ENCODE data around the gene TCF12.
"Not testable (repeated sequence)": the region's sequence is repeated elsewhere in the genome, so short reads cannot be mapped to it uniquely, and the experiment has no call there.

Gene TCF12

DNA sequence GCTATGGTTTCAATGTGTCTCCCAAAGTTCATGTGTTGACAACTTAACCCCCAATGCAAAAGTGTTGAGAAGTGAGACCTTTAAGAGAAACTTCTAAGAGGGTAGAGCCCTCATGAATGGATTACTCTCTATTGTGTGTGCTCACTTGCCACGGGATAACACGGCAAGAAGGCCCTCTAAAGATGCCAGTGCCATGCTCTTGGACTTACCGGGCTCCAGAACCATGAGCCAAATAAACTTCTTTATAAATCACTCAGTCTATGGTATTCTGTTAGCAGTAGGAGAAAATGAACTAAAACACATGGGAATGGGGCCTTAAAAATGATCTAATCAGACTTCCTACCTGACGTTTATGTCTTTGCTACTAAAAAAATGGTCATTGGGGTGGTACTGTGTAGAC lies 2.6 kb upstream of the TCF12 start:
- no peak for DNase-seq (ENCODE audit: low read depth in 3 of 3)

DNA sequence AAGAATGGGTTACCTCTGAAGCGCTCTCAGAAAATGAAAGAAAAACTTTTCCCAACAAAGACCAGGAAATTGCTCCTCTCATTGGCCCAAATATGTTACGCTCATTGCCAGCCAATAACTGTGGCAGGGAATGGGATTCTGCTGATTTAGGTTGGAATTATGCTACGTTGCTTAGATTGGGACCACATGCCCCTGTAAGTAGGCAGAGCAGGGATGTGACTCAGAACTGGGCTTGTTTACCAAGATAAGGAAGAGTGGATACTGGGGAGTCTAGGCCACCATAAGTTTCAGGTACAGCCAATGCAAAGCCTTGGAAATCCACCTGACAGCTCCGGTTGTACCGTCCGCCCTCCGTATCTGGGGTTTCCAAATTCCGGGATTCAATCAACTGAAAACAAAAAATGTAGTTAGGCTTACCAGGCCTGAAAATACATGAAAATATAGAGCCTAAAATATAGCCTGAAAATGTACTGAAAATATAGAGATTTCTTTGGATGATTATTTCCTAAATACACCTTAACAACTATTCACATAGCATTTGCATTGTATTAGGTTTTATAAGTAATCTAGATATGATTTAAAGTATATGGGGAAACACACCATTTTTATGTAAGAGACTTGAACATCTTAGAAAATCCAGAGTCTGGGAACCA lies 1.5 kb upstream of the TCF12 start:
- no peak for DNase-seq (ENCODE audit: low read depth in 3 of 3)

- no peak for DNase-seq (ENCODE audit: low read depth in 3 of 3)
These were observed 795 bp upstream of the TCF12 start for GRCh38 chr15:56917652-56918045.

DNA sequence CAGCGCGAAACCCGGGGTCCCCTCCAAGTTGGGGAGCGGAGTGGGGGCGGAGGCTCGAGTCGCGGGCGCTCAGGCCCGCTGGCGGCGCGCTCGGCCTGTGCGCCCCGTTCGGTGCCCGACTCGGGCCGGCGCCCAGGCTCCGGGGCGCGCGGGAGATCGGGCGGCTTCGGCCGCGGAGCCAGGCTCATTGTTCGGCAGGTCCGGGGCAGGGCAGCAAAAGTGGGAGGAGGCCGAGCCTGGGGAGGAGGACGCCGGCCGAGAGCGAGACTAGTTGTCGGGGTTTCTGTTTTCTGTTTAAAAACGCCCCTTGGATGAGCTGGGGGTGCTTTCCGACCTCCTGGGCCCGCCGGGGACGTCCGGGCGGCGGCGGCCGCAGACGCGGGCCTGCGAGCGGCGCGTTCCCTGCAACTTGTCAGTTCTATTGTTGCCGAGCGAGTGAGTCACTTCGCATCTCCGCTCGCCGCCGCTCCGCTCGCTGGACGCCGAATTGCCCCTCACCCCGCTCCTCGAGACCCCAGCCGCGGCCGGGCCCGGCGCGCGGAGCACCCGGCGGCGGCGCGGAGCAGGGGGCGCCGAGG lies 676 bp downstream of the TCF12 start:
- DNase-seq (ENCODE audit: low read depth in 3 of 3), result peak in 2 of 3 experiments; percentile 28 to 32

DNA sequence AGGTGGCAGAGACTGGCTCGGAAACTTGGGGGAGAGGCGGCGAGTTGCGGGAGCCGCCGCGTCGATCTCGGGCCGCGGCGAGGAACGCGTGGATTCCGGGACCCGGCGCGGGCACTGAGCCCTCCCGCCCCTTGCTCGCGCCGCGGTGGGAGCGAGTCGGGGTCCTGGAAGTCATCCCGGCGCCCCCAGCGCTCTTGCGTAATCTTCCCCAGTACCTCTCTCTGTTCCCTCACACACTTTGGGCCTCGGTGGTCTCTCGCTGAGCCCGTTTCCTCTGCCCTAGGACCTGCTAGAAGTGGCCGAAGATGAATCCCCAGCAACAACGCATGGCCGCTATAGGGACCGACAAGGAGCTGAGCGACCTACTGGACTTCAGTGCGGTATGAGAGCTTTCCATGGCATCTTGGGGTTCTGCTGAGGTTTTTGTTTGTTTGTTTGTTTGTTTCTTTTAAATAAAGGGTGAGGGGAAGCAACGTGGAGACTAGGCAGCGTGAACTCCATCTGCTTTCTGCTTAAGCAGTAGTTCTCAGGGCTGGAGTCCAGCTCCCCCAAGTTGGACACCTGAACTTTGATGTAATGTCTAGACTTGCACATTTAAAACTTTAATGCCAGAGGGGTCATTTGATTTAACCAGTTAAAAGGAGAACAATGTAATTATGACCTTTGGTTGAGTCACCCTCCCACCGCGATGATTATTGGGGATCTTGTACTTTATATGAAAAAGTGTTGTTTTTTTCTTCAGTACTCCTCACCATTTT lies 1.3 kb downstream of the TCF12 start:
- DNase-seq (ENCODE audit: low read depth in 3 of 3), result no peak

- no peak for DNase-seq (ENCODE audit: low read depth in 3 of 3)
These were observed 1.9 kb downstream of the TCF12 start for GRCh38 chr15:56920367-56920627.

DNA sequence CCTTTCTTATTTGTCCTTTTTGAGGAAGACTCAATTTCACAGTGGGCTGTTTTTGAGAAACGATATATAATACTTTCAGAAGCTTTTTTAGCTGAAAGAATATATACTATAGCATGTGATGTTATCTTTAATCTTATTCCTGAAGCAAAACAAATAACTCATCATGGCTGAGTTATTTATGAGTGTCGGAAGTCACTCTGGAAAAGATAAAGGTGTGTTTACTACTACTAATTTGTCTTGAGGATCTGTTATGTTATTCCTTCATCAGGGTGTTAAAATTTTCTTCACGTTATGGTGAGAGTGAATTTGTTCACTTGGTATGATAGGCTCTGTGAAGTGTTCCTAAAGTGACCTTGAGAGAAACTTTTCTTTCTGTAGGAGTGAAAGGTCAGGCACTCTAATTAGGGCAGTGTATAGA lies 4.7 kb downstream of the TCF12 start:
- no peak for DNase-seq (ENCODE audit: low read depth in 3 of 3)

- no peak for DNase-seq (ENCODE audit: low read depth in 3 of 3)
These were observed 9.4 kb downstream of the TCF12 start for GRCh38 chr15:56927816-56928215.

- DNase-seq (ENCODE audit: low read depth in 3 of 3), result no peak
These were observed 11.0 kb downstream of the TCF12 start for GRCh38 chr15:56929399-56929798.

DNA sequence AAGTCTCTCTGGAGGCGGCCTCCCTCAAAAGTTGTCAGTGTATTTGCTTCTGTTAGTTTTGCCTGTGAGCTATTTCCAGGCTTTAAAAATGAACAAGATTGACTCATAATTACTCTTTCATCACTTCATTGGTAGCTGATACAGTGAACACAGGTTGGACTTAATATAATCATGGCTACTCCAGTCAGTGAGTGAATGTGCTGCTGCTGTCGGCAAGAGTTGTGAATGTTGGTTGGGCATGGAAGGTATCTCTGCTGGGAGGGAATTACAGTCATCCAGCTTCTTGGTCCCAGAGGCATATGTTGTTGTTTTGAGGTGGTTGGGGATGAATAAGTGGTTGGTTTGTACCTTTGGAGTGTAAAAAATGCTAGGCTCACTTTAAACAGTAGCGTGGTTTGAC lies 11.5 kb downstream of the TCF12 start:
- DNase-seq (ENCODE audit: low read depth in 3 of 3), result no peak

DNA sequence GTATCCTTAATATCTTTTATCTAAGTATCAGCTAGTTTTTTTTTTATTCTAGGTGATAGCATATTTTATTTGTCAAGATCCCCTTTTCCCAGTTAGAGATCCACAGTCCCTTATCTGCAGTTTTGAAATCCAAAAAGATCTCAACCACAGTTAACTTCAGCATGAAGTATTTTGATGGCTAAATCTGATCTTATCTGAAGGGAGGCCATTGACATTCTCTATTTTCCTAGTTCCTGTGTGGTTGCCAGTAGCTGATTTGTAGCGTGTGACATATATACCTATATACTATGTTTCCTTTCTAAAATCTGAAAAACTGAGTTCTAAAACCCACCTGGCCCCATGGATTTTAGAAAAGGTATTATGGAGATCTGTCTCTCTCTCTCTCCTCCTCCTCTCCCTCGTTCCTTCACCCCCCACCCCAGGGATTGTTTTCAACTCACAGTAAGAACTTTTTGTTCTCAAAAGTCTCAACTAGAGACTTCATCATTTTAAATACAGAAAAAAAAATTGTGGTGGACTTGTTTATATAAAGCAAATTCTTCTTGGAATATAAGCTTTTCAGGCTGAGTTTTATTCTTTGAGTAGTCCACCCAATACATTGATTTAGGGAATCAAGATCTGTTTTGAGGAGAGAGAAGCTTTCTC lies 12.3 kb downstream of the TCF12 start:
- no peak for DNase-seq (ENCODE audit: low read depth in 3 of 3)

DNA sequence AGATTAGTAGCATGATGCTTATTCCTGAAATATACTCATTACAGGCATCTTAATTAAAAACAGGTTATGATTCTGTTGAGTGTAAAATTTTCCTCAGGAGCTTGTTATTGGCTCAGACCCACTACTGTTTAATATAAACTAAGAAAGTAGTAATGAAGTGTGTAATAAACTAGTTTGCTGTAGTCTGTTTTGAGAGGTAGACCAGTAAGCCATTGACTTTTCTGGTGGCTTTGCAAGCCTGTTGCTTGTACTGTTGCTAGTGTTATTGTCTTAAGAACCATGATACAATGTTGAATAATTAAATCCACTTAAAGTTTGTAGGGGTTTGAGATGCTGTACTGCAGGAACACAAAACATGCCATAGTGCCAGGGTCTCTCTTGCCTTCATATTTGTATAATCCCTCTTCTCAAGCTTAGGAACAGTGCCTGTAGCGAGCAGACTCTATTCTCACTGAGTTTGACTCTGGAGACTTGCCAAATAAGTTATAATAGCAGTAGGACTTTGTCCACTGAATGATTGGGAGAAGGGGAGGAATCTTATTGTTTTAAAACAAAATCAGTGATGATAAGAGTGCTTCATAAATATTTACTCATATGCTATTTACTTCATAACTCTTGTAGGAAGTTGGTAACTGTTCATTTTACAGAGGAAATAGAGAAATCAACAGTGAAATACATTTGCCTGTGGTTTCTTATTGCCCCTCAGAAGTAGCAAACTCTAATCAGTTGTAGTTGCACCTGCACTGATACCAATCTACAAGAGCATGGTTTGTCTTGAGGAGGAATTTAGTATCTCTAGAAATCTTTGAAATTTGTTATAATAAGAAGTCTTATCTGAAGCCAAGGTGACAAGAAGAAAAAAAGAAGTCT lies 13.4 kb downstream of the TCF12 start:
- no peak for DNase-seq (ENCODE audit: low read depth in 3 of 3)

DNA sequence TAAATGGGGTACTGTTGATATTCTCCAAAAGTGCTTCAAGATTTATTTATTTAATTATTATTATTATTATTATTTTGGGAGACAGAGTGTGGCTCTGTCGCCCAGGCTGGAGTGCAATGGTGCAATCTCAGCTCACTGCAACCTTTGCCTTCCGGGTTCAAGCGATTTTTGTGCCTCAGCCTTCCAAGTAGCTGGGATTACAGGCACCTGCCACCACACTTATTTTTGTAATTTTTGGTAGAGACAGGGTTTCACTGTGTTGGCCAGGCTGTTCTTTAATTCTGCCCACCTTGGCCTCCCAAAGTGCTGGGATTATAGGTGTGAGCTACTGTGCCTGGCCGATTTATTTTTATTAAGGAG lies 14.0 kb downstream of the TCF12 start:
- not testable (repeated sequence) for DNase-seq (ENCODE audit: low read depth in 3 of 3)

- no peak for DNase-seq (ENCODE audit: low read depth in 3 of 3)
These were observed 15.0 kb downstream of the TCF12 start for GRCh38 chr15:56933410-56933809.

DNA sequence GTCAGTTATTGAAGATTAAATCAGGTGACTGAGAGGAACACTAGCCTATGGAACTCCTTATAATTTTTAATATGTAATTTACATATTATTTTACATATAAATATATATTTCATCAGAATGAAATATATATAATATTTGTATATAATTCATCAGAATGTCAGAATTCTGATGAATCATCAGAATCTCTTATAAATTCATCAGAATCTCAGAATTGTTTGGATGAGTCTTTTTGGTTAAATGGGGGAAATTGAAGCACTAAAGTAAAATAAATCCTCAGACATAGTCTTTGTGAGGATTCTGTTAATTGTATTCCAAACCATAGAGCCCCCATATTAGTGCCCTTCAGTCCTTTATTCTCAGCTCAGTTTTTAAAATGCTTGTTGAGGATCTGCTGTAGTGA lies 15.4 kb downstream of the TCF12 start:
- no peak for DNase-seq (ENCODE audit: low read depth in 3 of 3)

GRCh38 chr15:56934269-56934668 lies 15.8 kb downstream of the TCF12 start:
- no peak for DNase-seq (ENCODE audit: low read depth in 3 of 3)

DNA sequence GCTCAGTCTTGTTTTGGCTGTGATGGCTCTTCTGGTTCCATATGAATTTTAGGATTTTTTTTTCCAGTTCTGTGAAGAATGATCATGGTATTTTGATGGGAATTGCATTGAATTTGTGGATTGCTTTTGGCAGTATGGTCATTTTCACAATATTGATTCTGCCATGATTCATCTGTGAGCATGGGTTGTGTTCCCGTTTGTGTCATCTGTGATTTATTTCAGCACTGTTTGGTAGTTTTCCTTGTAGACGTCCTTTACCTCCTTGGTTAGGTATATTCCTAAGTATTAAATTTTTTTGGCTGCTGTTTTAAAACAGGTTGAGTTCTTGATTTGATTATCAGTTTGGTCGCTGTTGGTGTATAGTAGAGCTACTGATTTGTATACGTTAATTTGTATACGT lies 18.5 kb downstream of the TCF12 start:
- DNase-seq (ENCODE audit: low read depth in 3 of 3), result no peak

- no peak for DNase-seq (ENCODE audit: low read depth in 3 of 3)
These were observed 20.8 kb downstream of the TCF12 start for GRCh38 chr15:56939257-56939656.

DNA sequence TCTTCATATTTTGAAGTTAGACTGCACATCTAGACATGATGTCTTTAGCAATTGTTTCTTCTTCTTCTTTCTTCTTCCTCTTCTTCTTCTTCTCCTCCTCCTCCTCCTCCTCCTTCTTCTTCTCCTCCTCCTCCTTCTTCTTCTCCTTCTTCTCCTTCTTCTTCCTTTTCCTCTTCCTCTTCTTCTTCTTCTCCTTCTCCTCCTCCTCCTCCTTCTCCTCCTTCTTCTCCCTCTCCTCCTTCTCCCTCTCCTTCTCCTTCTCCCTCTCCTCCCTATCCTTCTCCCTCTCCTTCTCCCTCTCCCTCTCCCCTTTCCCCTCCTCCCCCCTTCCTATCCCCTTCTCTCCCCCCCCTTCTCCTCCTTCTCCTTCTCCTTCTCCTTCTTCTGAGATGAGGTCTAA lies 21.9 kb downstream of the TCF12 start:
- DNase-seq (ENCODE audit: low read depth in 3 of 3), result no peak

GRCh38 chr15:56942118-56942517 lies 23.7 kb downstream of the TCF12 start:
- DNase-seq (ENCODE audit: low read depth in 3 of 3), result no peak

DNA sequence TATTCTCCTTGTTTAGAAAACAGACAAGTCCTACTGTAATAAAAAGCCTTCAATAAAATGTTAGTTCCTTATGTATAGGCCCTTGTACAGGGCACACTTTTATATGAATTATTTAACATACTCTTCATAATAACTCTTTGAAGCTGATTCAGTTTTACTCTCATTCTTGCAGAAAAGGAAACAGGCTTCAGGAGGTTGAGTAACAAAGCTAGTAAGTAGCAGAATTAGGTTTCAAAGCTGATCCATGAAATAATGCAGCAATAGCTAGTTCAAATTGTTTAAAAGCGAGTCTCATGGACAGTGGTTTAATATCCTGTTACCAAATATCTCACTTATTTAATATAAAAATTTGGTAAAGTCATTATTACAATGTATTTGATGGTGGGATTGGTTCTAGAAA lies 25.0 kb downstream of the TCF12 start:
- no peak for DNase-seq (ENCODE audit: low read depth in 3 of 3)

GRCh38 chr15:56944485-56944884 lies 26.0 kb downstream of the TCF12 start:
- DNase-seq (ENCODE audit: low read depth in 3 of 3), result no peak
